Hematopoietic multipotent progenitor cell (in vitro differentiated cells): ENCODE results near the gene PRR35. TPM values are rescaled to one million over a fixed set of nuclear protein-coding genes. Genes with fewer than 3 reads are reported as not detected.

ENCODE experiments used
- DNase-seq, 3 donors: peaks; one replicate each; pipeline ENCODE4 v3.0.0-alpha.2; 2011 to 2015; ENCODE audit warnings: low read depth in 2 of 3, low spot score in 2 of 3
- total RNA-seq: library from RNA; depleted of rRNA; stranded (reverse); fragments of >200 nt; gene quantifications from one replicate; pipeline ENCODE4 v1.2.3, GENCODE V29; 2012

Gene PRR35
- total RNA-seq, 1 donor: under 0.01 TPM

GRCh38 chr16:546909-547770 is 13.1 kb upstream of the PRR35 start:
- peak in 1 of 3 donors; percentile 38 for DNase-seq

- DNase-seq: no peak
Observed at GRCh38 chr16:548586-548985, 11.6 kb upstream of the PRR35 start.

GRCh38 chr16:549544-550263 is 10.5 kb upstream of the PRR35 start:
- no peak for DNase-seq

DNA sequence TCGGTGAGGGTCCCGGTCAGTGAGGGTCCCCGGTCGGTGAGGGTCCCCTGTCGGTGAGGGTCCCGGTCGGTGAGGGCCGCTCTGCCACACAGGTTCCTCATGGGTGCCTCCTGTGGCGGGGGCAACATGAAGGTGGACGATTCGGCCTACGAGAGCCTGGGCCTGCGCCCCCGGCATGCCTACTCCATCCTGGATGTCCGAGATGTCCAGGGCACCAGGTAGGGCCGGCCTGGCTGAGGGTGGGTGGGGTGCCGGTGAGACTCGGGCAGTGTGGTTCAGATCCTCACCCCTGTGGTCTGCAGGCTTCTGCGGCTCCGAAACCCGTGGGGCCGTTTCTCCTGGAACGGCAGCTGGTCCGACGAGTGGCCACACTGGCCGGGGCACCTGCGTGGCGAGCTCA is 9.0 kb upstream of the PRR35 start:
- no peak for DNase-seq

DNA sequence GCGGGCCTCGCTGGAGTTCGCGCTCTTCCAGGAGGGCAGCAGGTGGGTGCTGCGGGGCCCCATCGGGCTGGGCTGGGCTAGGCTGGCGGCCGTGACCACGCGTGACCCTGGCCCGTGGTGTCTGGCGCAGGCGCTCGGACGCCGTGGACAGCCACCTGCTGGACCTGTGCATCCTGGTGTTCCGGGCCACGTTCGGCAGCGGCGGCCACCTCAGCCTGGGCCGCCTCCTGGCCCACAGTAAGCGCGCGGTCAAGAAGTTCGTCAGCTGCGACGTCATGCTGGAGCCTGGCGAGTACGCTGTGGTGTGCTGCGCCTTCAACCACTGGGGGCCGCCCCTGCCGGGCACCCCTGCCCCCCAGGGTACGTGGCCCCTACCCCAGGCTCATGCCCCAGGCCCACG is 8.0 kb upstream of the PRR35 start:
- DNase-seq: no peak

GRCh38 chr16:553601-554296 is 6.4 kb upstream of the PRR35 start:
- DNase-seq: no peak

DNA sequence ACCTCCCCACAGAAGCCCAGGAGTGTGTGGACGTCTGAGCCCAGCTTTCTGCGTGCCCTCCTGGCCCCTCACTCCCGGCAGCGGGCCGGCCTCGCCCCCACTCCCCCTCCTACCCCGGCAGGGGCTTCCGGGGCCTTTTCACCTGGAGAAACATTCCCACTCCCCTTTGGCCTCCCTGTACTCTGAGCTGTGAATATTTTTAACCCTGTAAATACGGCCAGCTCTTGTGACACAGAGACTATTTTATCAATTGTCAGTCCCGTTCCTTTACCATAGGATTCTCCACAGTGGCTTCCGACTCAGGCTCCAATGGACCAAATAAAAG is 5.9 kb upstream of the PRR35 start:
- DNase-seq: no peak

DNA sequence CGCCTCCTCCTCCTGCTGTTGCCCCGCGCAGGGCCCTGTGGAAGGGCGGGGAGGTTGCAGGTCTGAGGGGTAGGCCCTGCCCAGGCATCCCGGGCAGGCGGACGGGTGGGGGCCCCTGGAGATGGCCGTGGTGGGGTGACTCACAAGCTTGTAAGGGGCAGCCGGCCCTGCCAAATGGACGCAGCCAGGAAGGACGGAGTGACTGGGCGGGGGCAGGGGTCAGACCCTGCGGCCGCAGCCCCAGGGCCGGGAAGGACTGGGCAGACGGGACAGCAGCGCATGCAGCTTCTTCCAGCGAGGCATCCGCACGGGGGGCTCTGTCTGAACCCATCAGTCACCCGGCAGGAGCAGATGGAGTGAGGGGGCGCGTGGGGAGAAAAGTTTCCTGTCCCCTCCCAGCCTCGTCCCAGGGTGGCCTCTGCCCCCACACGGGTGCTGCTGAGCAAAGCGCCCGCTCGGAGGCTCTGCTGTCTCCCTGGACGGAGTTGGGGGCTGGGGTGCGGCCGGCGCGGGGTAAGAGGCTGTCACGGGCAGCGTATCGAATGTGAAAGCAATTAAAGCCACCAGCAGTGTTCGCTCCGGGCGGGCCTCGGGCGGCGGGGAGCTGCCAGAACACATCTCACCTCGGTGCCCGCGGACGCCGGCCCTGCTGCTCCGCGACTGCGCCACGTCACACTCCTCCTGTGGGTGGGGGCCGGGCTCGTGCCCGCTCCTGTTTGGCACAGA is 5.4 kb upstream of the PRR35 start:
- DNase-seq: no peak

DNA sequence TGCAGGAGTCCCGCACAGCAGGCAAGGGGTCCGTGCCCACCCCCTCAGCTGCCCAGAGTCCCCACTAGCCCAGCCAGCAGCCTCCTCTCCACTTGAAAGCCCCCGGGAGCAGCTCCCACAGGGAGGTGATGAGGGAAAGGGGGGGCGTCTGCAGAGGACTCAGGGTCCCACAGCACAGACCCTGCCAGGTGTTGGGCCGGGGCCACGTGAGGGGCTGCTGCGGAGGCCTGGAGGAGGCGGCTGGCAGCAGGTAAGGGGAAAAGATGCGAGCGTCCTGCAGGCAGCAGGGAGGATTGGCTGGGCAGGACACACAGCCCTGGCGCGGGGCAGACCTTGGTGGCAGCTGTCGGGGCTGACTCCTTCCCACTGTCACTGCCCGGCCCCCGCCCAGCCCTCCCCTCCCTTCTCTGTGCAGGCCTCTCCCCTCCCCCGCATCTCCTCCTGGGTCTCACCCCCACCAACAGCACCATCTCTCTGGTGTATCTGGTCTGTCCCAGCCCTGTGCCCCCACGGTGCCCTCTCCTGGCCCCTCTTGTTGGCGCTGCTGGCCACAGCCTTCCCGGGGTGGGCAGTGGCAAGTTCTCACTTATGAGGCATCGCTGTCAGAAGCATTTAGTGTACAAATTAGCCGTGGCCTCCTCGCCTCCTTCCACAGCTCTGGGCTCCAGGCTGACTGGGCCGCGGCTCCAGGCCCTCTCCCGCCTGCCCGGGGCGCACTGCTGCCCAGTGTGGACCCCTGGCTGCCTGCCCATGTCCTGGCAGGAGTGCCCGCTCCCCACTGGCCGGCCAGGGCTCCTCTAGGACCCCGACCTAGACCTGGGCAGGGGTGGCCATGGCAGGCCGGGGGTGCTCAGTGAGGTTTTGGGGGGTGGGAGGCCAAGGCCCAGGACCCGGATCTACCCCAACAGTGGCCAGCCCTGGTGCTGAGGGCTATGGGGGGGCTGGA is 4.4 kb upstream of the PRR35 start:
- no peak for DNase-seq

GRCh38 chr16:556474-557173 is 3.6 kb upstream of the PRR35 start:
- no peak for DNase-seq

- peak in 2 of 3 donors; percentile 51 to 68 for DNase-seq
Observed at GRCh38 chr16:557463-558297, 2.5 kb upstream of the PRR35 start.

- peak in 1 of 3 donors; percentile 50 for DNase-seq
Observed at GRCh38 chr16:558298-559020, 1.7 kb upstream of the PRR35 start.

GRCh38 chr16:559021-559380 is 1.2 kb upstream of the PRR35 start:
- DNase-seq: no peak

DNA sequence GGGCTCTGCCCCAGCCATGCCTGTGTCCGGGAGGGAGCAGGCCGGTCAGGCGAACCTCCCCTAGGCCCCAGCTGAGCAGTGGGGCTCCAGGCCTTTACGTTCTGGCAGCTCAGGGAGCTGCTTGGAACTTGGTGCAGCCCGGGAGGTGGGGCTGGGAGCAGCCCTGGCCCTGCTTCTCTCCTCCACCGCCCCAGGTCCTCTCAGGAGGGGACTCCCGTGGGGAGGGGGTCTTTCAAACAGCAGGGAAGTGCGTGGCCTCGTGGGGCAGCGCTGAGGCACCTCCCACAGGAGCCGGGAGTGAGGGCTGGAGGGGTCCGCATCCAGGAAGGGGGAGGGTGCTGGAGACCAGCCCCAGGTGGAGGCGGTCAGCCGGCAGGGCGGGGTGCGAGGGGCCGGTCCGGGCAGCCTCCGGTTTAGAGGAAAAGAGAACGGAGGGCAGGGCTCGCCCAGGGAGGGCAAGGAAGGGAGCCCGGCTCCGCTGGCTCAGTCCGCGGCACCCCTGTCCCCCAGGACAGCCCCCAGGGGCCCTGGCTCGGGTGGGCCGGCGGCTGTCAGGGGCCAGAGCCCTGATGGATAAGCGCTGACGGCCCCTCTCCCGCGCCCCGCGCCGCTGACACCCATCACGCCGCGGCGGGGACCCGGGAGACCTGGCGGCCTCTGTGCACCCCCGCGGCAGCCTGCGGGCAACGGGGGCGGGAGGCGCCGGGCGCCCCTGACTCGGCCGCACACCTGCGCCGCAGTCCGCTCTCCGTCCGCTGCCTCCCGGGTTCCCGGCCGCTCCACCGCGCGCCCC is 587 bp upstream of the PRR35 start:
- DNase-seq: no peak

DNA sequence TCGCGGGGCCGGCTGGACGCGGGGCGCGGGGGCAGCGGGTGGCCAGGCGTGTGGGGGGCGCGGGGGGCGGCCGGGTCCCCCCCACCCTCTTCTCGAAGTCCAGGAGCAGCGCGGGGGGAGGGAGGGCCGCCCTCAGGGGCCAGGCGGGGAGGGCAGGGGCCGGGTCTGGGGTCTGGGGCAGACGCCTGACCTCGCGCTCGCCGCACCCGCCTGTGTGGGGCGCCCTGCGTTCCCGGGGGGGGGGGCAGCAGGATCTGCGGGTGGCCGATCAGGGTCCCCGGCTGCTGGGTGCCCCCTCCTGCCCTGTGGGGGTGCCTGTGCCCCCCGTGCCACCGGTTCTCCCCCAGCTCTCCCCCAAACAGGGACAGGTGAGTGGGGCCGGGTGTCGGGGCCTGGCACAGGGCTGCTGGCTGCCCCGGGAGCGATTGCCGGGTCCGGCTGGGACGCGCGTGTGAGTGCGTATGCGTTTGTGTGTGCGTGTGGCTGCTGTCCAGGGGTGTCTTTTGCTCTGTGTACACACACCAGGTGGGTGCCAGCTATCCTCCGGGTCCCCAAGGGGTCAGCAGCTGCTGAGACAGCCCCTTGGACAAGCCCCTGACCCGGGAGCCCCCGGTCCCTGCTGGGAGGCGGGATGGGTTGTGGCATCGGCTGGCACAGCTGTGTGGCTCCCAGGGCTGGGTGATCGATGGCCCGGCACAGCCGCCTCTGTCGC is 663 bp downstream of the PRR35 start:
- DNase-seq: no peak

GRCh38 chr16:561413-561794 is 1.2 kb downstream of the PRR35 start:
- no peak for DNase-seq
